RWPE2 (cell line): ENCODE measurements around the gene CDK5RAP3.

Experiments
- ATAC-seq: fragments of 200-7000 bp; cut with Tn5 transposase; 3 replicates; pipeline ENCODE4 v1.9.1; 2021; ENCODE audit warnings: low read depth
- DNase-seq: peaks from one replicate; pipeline ENCODE4 v3.0.0-alpha.2; 2020; ENCODE audit warnings: low spot score
- H3K27ac ChIP-seq: fragments of 450-650 bp; 2 replicates; pipeline ENCODE4 v1.5.1; 2017; ENCODE audit warnings: mild to moderate bottlenecking; ENCODE audit not compliant: poor library complexity, severe bottlenecking
- H3K27me3 ChIP-seq: fragments of 250-450 bp; sonication (Bioruptor Pico); 2 replicates; pipeline ENCODE4 v1.5.1; 2021; ENCODE audit warnings: mild to moderate bottlenecking, moderate library complexity; ENCODE audit not compliant: insufficient read depth, poor library complexity, severe bottlenecking
- H3K36me3 ChIP-seq: fragments of 250-450 bp; sonication (Bioruptor Pico); 2 replicates; pipeline ENCODE4 v1.5.1; 2020; ENCODE audit warnings: low read depth, mild to moderate bottlenecking, moderate library complexity
- H3K4me1 ChIP-seq: fragments of 250-450 bp; sonication (Bioruptor Pico); 2 replicates; pipeline ENCODE4 v1.5.1; 2021; ENCODE audit warnings: mild to moderate bottlenecking, moderate library complexity; ENCODE audit not compliant: insufficient read depth, poor library complexity, severe bottlenecking
- H3K4me3 ChIP-seq: fragments of 250-450 bp; sonication (Bioruptor Pico); 2 replicates; pipeline ENCODE4 v1.5.1; 2021; ENCODE audit warnings: mild to moderate bottlenecking, moderate library complexity; ENCODE audit not compliant: severe bottlenecking
- H3K9me3 ChIP-seq: fragments of 250-450 bp; sonication (Bioruptor Pico); 2 replicates; pipeline ENCODE4 v1.5.1; 2021; ENCODE audit warnings: mild to moderate bottlenecking, moderate library complexity; ENCODE audit not compliant: severe bottlenecking
- TF ChIP-seq, protein P1 (sequence below): fragments of 450-650 bp; IDR thresholded peaks from one replicate; pipeline ENCODE4 v1.5.1; 2017; ENCODE audit warnings: mild to moderate bottlenecking, moderate library complexity; ENCODE audit not compliant: poor library complexity, severe bottlenecking

The CDK5RAP3 gene

GRCh38 chr17:47953909-47954308 lies 17.0 kb upstream of the CDK5RAP3 start:
- no peak overlapping the region for H3K27ac ChIP-seq
- H3K4me3 ChIP-seq = no peak overlapping the region
- no peaks in the 10 kb centered on the region for H3K27me3 ChIP-seq
- no peak for DNase-seq
- H3K9me3 ChIP-seq = no peaks in the 10 kb centered on the region
- TF ChIP-seq, protein P1, sequence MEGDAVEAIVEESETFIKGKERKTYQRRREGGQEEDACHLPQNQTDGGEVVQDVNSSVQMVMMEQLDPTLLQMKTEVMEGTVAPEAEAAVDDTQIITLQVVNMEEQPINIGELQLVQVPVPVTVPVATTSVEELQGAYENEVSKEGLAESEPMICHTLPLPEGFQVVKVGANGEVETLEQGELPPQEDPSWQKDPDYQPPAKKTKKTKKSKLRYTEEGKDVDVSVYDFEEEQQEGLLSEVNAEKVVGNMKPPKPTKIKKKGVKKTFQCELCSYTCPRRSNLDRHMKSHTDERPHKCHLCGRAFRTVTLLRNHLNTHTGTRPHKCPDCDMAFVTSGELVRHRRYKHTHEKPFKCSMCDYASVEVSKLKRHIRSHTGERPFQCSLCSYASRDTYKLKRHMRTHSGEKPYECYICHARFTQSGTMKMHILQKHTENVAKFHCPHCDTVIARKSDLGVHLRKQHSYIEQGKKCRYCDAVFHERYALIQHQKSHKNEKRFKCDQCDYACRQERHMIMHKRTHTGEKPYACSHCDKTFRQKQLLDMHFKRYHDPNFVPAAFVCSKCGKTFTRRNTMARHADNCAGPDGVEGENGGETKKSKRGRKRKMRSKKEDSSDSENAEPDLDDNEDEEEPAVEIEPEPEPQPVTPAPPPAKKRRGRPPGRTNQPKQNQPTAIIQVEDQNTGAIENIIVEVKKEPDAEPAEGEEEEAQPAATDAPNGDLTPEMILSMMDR = no peak
- H3K4me1 ChIP-seq = peaks cover 18% of the 10 kb centered on the region
- peaks cover 7% of the 10 kb centered on the region for H3K36me3 ChIP-seq
- ATAC-seq = no peak

DNA sequence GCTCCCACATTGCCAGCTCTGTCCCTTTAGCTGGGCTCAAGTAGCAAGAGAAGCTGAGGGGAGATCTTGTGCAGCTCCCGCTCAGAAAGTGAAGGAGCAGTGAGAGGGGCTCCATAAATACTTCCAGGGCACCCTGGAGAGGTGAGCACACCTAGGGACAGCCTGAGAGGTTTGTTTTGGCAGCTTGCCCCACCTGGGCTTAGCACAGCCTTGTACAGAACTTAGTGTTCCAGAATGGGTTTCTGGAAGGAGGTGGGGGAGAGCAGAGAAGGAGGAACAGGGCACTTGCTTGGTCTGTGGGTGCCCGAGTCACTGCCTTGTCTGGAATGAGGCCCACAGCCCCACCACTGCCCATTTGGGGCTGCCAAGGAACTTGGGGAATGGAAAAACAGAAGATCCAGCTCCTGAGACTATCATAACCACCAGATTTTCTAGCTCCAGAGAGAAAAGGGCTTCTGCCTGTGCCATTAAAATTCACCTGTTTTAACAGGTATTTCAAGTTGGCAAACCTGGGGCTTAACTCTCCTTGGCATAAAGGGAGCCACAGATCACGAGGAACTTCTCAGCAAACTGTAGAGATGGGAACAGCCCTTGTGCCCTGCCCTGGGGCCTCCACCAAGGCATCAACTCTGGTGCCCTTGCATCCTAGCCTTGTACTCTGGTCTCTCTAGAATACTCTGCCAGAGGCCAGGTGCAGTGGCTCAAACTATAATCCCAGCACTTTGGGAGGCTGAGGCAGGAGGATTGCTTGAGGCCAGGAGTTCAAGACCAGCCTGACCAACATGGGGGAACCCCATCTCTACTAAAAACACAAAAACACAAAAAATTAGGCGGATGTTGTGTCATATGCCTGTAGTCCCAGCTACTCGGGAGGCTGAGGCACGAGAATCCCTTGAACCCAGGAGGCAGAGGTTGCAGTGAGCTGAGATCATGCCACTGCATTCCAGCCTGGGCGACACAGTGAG lies 15.1 kb upstream of the CDK5RAP3 start:
- TF ChIP-seq, protein P1 = no peak
- no peaks in the 10 kb centered on the region for H3K36me3 ChIP-seq
- H3K9me3 ChIP-seq = no peaks in the 10 kb centered on the region
- H3K4me1 ChIP-seq = peaks cover 18% of the 10 kb centered on the region
- H3K4me3 ChIP-seq = no peak overlapping the region
- DNase-seq (no peak), ATAC-seq (peak; percentile 54; the same call in 2 of the 3 replicates)
- H3K27ac ChIP-seq = no peak overlapping the region
- H3K27me3 ChIP-seq = no peaks in the 10 kb centered on the region

DNA sequence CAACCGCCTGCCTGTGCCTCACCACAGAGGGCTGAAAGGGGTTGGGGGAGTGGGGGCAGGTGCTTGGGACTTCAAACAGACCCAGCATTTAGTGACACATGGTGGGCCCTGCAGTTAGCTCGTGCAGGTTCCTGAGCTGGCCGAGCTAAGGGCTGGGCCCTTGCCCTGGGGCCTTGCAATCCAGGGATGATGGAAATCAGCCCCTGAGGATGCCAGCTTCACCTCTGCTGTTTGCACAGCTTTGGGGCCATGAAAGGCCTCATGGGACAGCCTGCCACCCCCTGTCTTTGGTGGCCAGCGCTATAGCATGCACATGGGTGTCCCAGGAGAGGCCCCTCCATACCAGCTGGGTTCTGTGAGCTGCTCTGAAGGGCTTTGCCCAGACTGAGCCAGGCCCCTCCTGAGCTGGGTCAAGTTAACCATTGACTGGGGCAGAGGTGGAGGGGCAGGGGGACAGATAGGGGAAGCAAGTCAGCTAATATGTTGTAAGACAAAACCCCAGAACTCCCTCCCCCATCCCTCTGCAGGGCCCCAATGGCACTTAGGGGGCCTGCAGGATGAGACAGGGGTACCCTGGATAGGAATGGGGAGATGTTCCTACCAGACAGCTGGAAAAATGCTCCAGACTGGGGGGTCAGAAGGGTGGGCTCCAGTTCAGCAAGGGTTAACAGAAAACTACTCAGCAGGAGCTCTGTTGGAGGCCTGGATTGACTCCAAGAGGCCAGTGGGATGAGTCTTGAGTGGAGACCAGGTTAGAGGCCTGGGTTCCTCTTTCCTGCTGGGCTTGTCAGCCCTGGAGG lies 13.9 kb upstream of the CDK5RAP3 start:
- TF ChIP-seq, protein P1 = no peak
- H3K4me3 ChIP-seq = no peak overlapping the region
- no peaks in the 10 kb centered on the region for H3K36me3 ChIP-seq
- H3K9me3 ChIP-seq = no peaks in the 10 kb centered on the region
- DNase-seq (no peak), ATAC-seq (no peak)
- no peak overlapping the region for H3K27ac ChIP-seq
- peaks cover 18% of the 10 kb centered on the region for H3K4me1 ChIP-seq
- no peaks in the 10 kb centered on the region for H3K27me3 ChIP-seq

- no peaks in the 10 kb centered on the region for H3K36me3 ChIP-seq
- DNase-seq = no peak
- ATAC-seq = peak; percentile 65
- H3K4me1 ChIP-seq = peaks cover 18% of the 10 kb centered on the region
- TF ChIP-seq, protein P1 = no peak
- no peaks in the 10 kb centered on the region for H3K9me3 ChIP-seq
- no peak within 1 kb of the TSS for H3K4me3 ChIP-seq
- H3K27ac ChIP-seq = no peak within 1 kb of the TSS
- H3K27me3 ChIP-seq = no peaks in the 10 kb centered on the region
Measured at GRCh38 chr17:47957591-47958490, 13.1 kb upstream of the CDK5RAP3 start, which contains the start of gene PRR15L. TSS of gene PRR15L (minus strand) at chr17:47957883. CDS start at chr17:47953234, 4,649 bp downstream.
